Measurements from ENCODE around the gene PLEK2. TPM values are rescaled to one million over a fixed set of nuclear protein-coding genes. Genes with fewer than 3 reads are reported as not detected.

PLEK2 gene
- total and polyA plus RNA-seq, 4 donors = 2.8 to 4.9 (median 3.9) TPM

DNA sequence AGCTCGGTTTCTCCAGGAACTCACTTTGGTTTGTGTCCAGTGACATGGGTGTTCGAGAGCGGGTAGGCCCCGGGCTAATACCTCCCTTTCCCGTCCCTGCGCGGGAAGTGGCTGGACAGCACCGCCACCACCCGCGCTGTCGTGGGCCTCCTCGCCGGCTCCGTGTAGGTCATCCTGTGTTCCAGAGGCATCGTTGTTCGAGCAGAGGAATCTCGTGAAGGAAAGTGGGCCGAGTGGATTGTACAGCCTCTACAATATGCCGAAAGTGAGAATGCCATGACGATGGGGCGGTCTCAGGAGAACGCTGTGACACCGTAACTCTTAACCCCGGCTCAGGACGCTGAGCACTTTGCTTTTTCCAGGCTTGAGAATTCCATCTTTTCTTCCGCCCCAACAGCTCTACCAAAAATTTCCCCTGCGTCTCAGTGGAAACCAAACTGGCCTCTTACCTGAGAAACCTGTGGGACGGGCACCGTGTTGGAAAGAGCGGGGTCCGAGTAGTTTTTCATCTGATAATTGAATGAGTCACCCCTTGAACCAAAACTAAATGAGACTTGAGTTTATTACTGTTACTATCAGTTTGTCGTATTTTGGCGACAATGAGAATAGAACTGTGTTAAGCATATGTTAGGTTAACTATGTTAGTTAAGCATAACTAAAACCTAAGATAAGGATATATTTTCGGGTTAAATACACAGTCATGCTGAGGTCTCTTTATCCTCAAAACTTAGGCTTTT lies 51.3 kb downstream of the PLEK2 start:
- H3K4me1 ChIP-seq (ENCODE audit: control insufficient read depth in 5 of 5, insufficient read depth in 5 of 5, low read length in 5 of 5) = peaks cover 0 to 24% (median 11%) of the 10 kb centered on the region in 5 donors
- H3K36me3 ChIP-seq (ENCODE audit: control insufficient read depth in 4 of 4, insufficient read depth in 4 of 4, low read length in 4 of 4) = peaks cover 0 to 10% (median 5%) of the 10 kb centered on the region in 4 donors
- peak; percentile 22 for ATAC-seq (ENCODE audit: insufficient read depth, low FRiP score)

GRCh38 chr14:67359775-67360469 lies 52.0 kb downstream of the PLEK2 start, which contains the start of the genes ATP6V1D and EIF2S1:
Gene ATP6V1D, minus strand, starts transcription at chr14:67359804. Its CDS starts 106 bp downstream, at chr14:67359698.
Gene EIF2S1, plus strand, starts transcription at chr14:67360328. Its CDS starts 4,440 bp downstream, at chr14:67364768.
- no peaks in the 10 kb centered on the region for H3K9me3 ChIP-seq (ENCODE audit: control insufficient read depth in 4 of 4, insufficient read depth in 3 of 4, low read length in 3 of 4)
- peak within 1 kb of the TSS; percentile 83 for H3K4me3 ChIP-seq
- peak; percentile 82 for TF ChIP-seq CTCF (IDR thresholded peaks at IDR 0.05; ENCODE audit: control extremely low read depth, extremely low read depth)
- ATAC-seq (ENCODE audit: insufficient read depth, low FRiP score) (peak; percentile 95), DNase-seq (peak; percentile 100)
- 0% methylated on average over 46 to 47 of the region's 47 CpGs for WGBS, 2 donors
- peaks cover 0 to 24% (median 11%) of the 10 kb centered on the region in 5 donors for H3K4me1 ChIP-seq (ENCODE audit: control insufficient read depth in 5 of 5, insufficient read depth in 5 of 5, low read length in 5 of 5)
- peak within 1 kb of the TSS; percentile 80 to 98 for H3K9ac ChIP-seq (ENCODE audit: insufficient read depth in 1 of 2, low read length in 2 of 2)
- no peaks in the 10 kb centered on the region for H3K27me3 ChIP-seq (ENCODE audit: control insufficient read depth in 3 of 3, insufficient read depth in 3 of 3, low read length in 2 of 3)
- H3K27ac ChIP-seq (ENCODE audit: low read depth in 1 of 2, low read length in 1 of 2) = peak within 1 kb of the TSS; percentile 92 to 93
- peaks cover 0 to 7% (median 1%) of the 10 kb centered on the region in 4 donors for H3K36me3 ChIP-seq (ENCODE audit: control insufficient read depth in 4 of 4, insufficient read depth in 4 of 4, low read length in 4 of 4)

More for the DNA sequence above, 51.3 kb downstream of the PLEK2 start:
- DNase-seq = no peak
- Histone ChIP-seq H3K9ac (ENCODE audit: insufficient read depth in 1 of 2, low read length in 2 of 2) (peak overlapping the region; percentile 39 to 98), H3K9me3 (ENCODE audit: control insufficient read depth in 4 of 4, insufficient read depth in 3 of 4, low read length in 3 of 4) (no peaks in the 10 kb centered on the region), H3K4me3 (peak overlapping the region; percentile 64), H3K27ac (ENCODE audit: low read depth in 1 of 2, low read length in 1 of 2) (peak overlapping the region; percentile 79 to 84), H3K27me3 (ENCODE audit: control insufficient read depth in 3 of 3, insufficient read depth in 3 of 3, low read length in 2 of 3) (no peaks in the 10 kb centered on the region)
- WGBS, 2 donors = 1 to 3% methylated on average over 34 of the region's 34 CpGs
- no peak for TF ChIP-seq CTCF (IDR thresholded peaks at IDR 0.05; ENCODE audit: control extremely low read depth, extremely low read depth)

DNA sequence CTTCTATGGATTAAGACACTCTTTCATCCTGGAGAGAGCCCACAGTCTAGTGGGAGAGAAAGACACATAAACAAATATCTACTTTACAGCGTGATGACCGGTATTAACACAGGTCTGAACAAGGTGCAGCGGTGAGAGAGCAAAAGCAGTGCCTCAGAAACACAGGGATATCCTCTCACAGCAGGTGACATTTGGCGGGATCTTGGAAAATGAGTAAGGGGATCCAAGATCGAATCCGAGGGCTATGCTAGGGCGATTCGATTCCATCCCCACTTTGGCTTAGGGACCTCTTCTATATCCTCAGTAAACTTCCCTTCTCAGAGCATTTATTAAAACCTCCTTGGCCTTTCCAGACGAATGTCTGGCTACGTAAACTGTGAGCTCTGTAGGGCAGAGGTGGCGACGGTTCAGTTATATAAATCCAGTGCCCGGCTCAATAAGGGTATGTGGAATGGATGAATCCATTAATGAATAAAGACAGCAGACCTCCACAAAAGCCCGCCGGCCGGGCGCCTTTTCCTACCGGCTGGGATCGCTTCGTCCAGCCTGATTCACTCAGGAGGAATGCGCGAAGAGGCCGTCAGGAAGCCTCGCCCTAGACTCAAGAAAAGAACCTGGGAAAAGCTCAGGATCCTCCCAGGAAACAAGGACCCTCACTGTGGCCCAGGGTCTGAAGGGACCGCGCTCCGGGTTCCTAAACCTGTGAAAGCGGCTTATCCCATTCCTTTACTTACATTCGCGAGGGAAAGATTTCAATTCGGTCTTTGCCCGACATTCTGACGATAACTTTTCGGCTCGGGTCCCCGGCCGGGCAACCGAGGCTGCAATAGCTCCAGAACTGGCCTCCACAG lies 52.8 kb downstream of the PLEK2 start:
- peak overlapping the region; percentile 83 for H3K4me3 ChIP-seq
- peaks cover 0 to 7% (median 0%) of the 10 kb centered on the region in 4 donors for H3K36me3 ChIP-seq (ENCODE audit: control insufficient read depth in 4 of 4, insufficient read depth in 4 of 4, low read length in 4 of 4)
- 3 to 5% methylated on average over 38 of the region's 38 CpGs for WGBS, 2 donors
- peak overlapping the region; percentile 92 to 93 for H3K27ac ChIP-seq (ENCODE audit: low read depth in 1 of 2, low read length in 1 of 2)
- no peaks in the 10 kb centered on the region for H3K27me3 ChIP-seq (ENCODE audit: control insufficient read depth in 3 of 3, insufficient read depth in 3 of 3, low read length in 2 of 3)
- ATAC-seq (ENCODE audit: insufficient read depth, low FRiP score) (no peak), DNase-seq (peak in 1 of 3 donors; percentile 3)
- peaks cover 0 to 24% (median 11%) of the 10 kb centered on the region in 5 donors for H3K4me1 ChIP-seq (ENCODE audit: control insufficient read depth in 5 of 5, insufficient read depth in 5 of 5, low read length in 5 of 5)
- no peaks in the 10 kb centered on the region for H3K9me3 ChIP-seq (ENCODE audit: control insufficient read depth in 4 of 4, insufficient read depth in 3 of 4, low read length in 3 of 4)
- TF ChIP-seq CTCF (IDR thresholded peaks at IDR 0.05; ENCODE audit: control extremely low read depth, extremely low read depth) = no peak
- H3K9ac ChIP-seq (ENCODE audit: insufficient read depth in 1 of 2, low read length in 2 of 2) = peak overlapping the region; percentile 80 to 82
